ENCODE measurements around the gene RPTOR.

Gene RPTOR

DNA sequence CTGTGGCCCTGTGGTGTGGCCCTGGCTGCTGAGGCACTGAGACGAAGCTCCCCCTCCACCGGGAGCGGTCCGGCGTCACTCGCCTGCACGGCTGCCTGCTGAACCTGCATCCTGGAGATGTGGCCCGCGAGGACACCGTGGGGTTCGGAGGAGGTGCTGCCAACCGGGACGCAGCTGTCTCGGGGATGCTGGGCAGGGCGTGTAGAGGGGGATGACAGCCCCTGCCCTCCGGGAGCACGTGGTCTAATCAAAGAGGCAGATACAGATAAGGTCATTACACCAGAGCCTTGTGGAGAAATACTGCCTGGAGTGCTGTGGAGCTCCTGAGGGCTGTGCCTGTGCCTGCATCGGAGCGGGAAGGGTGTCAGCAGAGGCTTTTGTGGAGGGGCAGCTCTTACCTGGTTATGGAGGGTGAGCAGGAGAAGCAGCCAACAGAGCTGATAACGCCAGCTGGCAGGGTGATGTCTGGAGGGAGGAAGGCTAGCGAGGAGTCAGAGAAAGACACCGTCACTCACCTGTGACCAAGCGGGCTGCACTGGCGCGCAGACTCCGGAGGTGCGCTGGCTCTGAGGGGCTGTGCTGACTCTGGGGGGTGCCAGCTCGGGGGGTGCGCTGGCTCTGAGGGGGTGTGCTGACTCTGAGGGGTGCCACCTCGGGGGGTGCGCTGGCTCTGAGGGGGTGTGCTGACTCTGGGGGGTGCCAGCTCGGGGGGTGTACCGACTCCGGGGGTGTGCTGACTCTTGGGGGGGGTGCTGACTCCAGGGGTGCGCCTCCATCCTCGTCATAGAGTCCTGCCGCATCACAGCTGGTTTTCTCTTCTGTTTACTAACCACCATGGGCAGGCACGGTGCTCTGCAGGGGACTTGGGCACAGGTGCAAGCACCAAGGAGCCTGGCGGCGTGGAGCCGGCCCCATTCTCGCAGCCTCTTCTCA lies 342.3 kb downstream of the RPTOR start:
- DNase-seq = no peak

DNA sequence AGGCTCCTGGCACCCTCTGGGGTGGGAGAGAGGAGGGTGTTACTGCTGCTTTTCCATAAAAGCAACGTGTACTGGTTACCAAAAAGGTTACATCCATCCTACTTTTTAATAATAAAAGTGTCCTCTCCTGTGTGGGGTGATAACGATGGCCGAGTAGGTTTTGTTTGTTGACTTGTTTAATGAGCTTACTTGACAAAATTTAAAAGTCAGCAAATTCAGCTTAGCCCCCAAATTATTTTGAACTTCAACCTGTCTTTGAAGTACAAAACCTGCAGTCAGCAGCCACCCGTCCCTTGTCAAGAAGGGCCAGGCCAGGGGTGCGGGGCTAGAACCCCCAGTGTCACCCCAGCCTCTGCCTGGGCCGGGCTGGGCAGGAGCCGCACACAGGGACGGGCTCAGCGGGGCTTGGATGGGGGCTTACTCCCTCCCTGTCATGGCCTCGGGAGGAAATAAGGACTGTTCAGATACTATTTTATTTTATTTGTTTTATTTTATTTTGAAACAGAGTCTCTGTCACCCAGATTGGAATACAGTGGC lies 343.1 kb downstream of the RPTOR start:
- DNase-seq = no peak

DNA sequence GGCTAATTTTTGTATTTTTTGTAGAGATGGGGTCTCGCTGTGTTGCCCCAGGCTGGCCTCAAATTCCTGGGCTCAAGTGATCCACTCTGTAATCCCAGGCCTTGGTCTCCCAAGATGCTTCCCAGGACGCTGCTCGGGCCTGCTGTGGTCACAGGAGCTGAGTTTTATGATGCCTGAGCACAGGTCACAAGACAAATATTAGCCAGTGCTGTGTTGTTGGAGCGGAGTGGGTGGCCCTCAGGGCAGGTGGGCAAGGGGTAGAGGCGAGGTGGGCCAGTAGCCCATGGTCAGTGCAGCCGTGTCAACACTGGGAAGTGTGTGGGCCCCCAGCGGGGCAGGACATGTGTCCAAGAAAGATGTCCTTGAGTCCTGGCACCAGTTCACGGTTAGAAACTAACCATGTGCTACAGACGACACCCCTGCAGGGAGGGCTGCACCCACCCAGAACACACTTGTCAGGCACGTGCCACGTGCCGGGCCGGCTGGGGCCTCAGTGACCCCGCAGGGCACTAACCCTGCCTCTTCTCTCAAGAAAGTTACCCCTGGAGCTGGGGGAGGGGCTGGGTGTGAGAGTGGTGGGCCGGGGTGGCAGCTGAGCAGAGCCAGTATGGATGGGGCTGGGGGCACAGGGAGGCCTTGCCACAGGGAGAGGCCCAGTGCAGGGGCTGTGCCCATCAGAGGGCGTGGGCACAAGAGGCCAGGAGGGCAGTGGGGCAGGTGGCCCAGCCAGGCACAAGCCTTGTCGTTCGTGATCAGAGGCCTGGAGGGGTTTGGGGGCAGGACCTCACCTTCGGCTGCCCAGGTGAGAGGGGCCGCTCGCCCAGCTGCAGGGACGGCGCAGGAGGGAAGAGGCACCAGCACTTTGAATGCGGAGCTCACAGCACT lies 343.9 kb downstream of the RPTOR start:
- no peak for DNase-seq

DNA sequence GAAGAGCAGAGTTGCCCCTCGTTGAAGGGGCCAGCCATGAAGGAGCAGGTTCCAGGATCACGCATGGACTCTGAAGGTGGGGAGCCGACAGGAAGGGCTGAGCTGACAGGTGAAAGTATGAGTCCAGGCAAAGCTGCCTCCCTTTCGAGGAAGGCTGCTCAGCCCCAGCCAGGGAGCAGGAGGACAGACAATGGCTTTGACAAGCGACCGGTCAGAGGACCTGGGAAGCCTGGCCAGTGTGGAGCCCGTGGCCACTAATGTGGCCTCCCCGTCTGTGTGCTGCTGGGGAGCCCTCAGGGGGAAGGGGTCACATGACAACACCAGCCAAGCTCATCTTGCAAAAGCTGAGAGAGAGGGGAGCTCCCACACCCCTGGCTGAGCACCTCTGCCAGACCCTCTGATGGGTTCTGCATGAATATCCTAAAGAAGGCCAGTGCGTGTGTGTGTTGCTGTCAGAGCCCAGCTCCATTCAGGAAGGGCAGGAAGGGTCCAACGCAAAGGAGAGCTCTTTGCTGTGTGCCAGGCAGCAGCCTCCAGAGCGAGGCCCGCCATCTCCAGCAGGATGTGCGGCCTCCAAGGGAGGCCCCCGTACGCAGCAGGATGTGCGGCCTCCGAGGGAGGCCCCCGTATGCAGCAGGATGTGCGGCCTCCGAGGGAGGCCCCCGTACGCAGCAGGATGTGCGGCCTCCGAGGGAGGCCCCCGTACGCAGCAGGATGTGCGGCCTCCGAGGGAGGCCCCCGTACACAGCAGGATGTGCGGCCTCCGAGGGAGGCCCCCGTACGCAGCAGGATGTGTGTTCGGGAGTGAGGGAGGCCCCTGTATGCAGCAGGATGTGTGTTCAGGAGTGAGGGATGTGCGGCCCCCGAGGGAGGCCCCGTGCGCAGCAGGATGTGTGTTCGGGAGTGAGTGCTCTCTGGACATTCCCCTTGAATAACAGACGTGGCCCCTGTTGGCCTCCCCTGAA lies 344.9 kb downstream of the RPTOR start:
- no peak for DNase-seq

DNA sequence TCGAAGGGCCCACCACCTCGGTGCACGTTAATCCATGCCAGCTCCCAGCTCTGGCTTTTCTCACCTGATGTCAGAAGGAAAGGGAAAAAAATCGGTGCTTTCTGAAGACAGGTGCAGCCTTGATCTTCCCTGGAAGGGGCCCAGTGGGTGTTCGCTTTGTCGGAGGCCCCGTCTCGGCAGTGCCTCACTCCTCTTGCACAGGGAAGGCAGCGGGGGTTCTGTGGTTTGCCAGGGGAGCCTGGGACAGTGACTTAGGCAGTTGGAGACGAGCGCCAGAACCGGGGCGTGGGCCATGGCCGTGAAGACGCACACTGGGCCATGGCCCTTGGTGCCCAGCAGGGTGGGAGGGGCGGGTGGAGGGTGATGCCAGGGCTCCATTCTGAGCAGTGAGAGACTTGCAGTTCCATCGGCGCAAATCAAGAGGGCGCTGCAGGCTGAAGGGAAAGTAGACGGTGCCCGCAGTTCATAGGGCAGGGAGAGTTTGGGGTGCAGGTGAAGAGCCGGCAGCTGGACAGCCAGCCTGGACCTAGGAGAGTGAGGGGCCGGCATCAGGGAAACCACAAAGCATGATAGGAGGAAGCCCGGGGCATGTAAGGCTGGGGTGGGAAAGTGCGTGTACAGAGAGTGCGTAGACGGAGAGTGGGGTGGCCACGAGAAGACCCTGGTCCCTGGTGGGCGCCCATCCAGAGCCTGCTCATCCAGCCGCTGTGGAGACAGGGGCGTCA lies 345.7 kb downstream of the RPTOR start:
- no peak for DNase-seq

DNA sequence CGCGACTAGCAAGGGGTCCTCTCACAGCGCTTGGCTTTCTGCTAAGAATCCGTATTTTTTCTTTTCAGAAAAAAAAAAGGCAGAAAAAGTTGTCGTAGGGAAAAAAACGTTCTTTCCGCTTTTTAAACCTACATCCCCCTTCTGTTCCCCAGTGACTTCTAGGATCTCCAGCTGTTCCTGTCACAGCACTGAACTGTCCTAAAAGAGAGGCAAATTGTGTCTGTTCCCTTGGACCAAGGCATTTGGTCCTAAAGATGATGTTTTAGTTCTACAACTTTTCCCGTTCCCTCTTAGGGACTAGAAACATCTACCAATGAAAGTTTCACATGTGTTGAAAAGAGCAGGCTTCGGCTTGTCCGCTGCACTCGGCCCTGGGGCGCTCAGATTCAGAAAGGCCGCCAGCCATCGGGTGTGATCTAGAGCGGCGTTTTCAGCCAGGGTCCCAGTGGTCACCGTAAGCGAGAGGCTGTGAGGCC lies 346.3 kb downstream of the RPTOR start:
- DNase-seq = no peak

DNA sequence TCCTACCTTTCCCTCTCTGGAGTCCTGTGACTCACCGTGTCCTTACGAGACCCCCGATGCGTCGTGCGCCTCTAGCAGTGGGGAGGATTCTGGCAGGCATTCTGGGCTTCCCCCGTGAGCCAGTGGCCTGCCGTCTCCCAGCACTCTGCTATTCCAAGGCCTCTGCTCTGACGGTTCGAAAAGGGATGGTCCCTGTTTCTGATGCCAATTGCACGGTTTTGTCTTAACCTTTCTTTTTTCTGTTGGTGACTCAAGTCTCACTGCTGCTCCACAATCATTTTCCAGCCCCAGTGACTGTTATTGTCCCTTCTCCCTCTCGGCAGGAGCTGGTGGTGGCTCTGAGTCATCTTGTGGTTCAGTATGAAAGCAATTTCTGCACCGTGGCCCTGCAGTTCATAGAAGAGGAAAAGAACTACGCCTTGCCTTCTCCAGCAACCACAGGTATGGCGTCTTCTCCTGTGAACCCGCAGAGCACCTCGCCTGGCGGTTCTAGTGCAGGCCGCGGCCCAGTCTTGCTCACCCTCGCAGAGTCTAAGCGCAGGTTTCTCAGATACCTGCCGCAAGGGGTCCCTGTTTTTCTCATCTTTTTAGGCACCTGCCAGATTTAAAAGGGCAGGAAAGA lies 346.9 kb downstream of the RPTOR start:
- DNase-seq = peak; percentile 81

DNA sequence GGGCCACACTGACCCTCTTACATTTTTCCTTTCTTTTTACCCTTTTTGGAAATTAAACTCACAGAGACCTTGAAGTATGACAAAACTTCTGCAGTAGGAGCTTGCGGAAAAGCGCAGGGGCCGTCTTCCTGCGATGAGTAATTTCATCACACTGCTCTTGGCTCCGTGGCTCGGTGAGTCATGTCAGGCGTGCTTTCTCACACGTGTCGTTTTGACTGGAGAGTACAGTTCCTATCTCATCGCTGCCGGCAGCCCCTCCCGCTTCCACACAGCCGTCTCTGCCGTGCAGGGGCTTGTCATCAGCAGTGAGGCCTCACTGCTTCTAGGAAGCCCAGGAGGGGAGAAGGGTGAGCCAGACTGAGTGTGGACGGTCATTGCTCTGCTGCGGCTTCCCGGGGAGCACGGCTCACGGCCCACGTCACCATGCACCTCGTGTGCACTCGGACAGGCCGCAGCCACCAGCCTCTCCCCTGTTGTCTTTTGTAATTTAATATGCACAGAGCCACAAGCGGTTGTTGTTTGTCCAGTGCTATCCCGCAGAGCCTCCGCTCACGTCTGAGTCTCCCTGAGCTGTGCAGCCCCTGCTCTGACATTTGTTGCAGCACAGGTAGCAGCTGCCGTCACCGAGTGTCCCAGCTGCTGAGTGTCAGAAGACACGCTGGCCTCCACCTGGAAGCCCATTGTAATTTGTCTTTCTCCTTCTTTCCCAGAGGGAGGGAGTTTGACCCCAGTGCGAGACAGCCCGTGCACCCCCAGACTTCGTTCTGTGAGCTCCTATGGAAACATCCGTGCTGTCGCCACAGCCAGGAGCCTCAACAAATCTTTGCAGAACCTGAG lies 347.6 kb downstream of the RPTOR start:
- peak; percentile 95 for DNase-seq

DNA sequence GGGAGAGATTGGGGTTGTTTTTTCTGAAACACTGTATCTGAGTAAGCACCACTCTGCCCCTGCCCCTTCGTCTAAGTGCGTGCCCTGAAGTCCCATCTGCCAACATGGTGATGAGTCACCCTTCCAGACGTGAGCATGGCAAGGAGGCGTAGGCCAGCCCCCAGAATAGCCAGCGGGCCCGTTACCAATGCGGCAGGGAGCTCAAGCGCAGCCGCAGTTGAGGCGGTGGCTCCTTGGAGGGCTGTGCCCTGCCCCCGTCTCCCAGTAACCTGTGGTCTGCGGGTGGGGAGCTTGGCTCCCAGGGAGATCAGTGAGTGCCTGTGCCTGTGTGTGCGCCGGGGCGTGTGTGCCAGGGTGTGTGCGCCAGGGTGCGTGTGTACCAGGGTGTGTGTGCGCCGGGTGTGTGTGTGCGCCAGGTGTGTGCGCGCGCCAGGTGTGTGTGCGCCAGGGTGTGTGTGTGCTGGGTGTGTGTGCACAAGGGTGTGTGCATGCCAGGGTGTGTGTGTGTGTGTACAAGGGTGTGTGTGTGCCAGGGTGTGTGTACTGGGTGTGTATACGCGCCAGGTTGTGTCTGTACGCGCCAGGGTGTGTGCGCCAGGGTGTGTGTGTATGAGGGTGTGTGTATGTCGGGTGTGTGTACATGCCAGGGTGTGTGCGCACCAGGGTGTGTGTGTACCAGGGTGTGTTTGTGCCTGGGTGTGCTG lies 348.4 kb downstream of the RPTOR start:
- DNase-seq = peak; percentile 30

DNA sequence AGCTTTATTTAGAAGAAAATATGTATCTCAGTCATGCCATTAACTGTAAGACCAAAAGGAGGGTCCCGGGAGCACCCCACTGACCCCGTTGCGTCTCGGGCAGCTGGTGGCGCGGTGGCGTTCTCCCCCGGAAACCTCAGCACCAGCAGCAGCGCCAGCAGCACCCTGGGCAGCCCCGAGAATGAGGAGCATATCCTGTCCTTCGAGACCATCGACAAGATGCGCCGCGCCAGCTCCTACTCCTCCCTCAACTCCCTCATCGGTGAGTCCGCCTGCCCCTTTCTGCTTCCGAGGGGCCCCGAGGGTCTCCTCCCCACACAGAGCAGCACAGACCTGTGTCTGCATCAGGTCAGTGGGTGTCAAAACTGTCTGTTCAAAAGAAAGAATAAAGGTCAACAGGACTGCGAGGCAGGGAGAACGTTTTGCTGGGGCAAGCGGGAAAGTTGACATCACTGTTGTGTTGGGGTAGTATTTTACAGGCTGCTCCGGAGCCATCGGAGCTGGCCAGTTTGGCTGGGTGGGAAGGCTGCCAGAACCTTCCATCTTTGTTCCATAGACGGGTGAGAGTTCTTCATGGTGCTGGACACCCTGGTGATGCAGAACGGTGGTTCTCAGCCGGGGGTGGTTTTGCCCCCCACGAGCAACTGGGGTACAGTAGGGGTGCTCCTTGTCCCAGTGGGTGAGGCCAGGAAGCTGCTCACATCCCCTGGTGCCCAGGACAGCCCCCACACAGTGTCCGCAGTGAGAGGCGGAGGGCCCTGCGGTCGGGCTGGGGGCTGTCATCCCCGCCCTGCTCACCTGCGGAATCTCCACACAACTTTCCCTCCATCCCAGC lies 349.2 kb downstream of the RPTOR start:
- DNase-seq = no peak

DNA sequence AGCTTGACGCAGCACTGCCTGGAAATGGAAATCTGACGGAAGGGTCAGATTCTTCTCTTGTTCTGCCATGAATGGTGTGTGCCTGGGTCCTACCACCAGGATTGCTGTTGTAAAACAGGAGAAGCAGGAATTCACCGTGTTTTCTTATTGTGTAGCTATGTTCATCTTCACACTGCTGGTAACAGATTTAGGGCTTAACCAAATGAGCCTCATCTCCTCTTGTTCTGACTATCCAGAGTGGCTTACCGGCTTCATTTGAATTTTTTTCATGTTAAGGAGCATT lies 349.7 kb downstream of the RPTOR start:
- no peak for DNase-seq

DNA sequence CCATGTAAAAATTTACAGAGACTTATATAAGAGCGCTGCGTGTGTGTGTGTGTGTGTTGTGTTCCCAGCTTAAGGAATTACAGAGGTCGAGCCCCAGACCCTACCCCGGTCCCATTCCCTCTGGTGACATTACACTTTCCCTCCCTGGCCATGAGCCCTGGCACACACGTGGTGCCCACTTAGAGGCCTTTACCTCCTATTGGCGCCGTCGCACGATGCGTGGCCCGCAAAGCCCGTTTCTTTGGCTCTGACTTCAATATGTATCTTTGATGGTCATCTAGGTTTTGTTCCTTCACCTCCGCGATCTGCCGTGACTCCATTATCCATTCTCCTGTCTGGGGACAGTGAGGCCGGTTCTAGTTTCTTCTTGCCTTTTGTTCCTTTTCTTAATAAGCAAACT lies 350.1 kb downstream of the RPTOR start:
- DNase-seq = no peak

DNA sequence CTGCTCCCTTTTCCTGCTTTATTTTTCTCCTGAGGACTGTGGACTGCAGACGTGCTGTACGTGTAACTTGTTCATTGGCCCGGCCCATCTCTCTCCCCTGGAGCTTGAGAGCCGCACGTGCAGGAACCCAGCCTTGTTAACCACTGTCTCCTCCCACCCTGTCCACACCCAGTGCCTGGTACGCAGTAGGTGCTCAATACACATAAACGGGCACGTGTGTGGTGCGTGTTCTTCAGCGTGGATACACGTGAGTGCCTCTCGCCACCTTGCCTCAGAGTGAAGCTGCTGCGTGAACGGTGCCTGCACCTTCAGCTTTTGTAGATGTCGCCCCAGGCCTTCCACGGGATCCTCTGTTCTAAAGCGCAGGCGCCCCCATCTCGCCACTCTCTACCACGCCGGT lies 350.7 kb downstream of the RPTOR start:
- DNase-seq = no peak

DNA sequence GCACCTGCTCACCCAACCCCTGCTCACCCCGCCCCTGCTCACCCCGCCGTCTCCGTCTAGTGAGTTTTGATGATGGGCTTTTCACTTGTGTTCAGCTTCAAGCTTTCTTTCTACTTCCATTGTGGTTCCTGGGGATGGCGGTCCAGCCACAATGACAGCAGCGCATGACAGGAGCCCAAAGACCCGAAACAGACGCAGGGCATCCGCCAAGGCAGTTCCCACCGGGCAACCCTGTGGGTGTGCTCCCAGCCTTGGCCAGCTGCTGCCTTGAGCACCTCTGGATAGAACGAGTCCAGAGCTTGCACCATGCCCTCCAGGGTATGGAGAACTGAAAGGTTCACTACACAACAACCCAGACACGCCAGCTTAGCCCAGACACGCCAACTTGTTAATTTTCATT lies 354.1 kb downstream of the RPTOR start:
- no peak for DNase-seq

DNA sequence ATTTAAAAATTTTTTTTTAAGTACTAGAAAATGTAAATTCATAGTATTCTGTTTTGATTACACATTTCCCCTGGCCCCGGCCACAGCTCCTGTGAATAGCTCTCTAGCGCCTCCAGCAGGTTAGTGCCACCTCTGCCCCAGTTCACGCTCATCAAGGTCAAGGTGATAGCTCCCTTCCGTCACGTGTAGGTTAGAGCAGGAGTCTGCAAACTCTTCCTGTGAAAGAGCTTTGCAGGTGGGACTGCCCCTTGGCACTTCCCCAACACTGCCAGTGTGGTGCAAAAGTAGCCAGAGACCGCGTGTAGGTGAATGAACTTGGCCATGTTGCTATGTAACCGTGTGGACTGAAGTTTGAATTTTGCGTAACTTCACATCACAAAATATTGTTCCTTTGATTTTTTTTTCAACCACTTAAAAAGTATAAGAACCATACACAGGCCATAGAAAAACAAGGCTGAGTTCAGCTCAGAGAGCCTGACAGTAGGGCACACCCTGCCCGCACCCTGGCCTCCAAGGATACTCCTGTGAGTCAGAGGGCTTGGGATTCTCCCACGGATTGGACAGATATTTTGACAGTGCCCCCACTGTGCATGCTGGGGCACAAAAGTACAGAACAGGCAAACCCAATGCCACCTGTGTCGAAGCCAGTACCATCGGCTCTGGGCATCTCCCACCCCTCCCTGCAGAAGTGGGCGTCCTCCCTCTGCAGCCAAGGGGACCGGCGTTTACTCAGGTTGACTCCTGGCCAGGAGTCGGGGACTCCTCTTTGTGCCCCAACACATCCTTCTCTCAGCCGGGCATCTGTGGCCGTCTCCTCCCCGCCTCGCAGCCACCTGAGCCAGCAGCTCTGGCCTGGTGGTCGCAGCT lies 355.0 kb downstream of the RPTOR start:
- DNase-seq = peak; percentile 30

DNA sequence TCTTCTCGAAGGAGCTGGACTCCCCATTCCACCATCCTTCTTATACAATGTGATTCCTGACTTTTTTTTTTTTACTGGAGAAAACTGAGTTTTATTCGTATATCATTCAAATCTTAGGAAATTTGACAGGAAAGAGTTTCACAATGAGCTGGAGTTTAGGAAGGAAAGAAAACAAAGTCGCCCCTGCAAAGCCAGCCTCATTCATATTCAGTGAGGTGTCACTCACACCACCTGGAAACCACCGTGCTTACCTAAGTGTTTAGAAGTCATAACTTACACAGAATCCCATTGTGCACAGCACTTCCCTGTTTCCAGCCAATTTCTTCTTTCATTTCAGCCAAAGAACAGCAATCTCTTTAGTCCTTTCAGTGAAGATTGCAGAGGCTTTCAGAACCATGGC lies 356.7 kb downstream of the RPTOR start:
- no peak for DNase-seq

DNA sequence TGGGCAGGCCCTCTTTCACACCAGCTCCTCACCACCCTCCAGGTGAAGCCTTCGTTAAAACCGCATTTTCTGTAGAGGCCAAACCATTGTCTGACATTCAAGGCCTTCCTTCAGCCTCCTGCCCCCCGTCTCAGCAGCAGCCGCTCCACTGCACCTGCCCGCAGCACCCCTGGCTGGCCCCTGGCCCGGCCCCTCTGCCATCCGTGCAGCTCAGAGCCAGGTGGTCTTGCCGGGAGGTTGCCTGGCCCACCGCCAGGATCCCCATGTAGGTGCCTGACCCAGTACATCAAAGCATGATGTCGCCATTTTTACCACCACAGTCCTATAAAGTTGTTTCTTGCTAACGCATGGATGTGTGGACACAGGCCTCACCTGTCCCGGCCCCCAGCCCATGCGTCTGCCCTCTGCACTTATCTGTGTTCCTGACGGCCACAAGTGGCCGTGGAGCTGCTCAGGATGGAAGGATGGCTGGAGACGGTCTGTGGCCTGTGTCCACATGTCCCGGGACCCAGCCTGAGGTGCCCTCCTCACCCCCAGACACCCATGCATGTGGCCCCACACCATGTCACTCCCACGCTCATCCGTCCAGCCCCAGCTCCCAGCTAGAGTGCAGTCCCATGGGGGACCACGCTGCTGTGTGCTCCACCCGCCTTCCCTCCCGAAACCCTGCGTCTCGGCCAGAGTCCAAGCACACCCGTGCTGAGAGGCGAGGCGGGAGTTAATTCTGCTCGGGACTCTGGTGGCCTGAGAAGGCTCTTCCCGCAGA lies 357.7 kb downstream of the RPTOR start:
- DNase-seq = no peak
